AG10803 (cell line): Measurements from ENCODE around the gene UBTD1.
"Not testable (repeated sequence)": the region's sequence is repeated elsewhere in the genome, so short reads cannot be mapped to it uniquely, and the experiment has no call there.

Source experiments
- DNase-seq: peaks from one replicate; pipeline ENCODE4 v3.0.0; 2010; ENCODE audit warnings: low read depth
- H3K4me3 ChIP-seq: 2 replicates; pipeline ENCODE4 v1.5.1; 2011; ENCODE audit warnings: mild to moderate bottlenecking, low read length, control low read depth
- CTCF ChIP-seq: conservative IDR thresholded peaks from 2 replicates; pipeline ENCODE4 v1.5.1; 2011; ENCODE audit warnings: mild to moderate bottlenecking, low read length, control low read depth, inconsistent platforms

UBTD1 gene

GRCh38 chr10:97550336-97551149 lies 51.8 kb downstream of the UBTD1 start:
- no peak overlapping the region for H3K4me3 ChIP-seq
- no peak; the same call in 1 of the 2 replicates for TF ChIP-seq CTCF
- no peak for DNase-seq

GRCh38 chr10:97551271-97551670 lies 52.5 kb downstream of the UBTD1 start:
- no peak overlapping the region for H3K4me3 ChIP-seq
- DNase-seq: no peak
- TF ChIP-seq CTCF: no peak

GRCh38 chr10:97553575-97554031 lies 54.9 kb downstream of the UBTD1 start:
- H3K4me3 ChIP-seq: no peak overlapping the region
- TF ChIP-seq CTCF: peak; percentile 92
- peak; percentile 69 for DNase-seq

- H3K4me3 ChIP-seq, DNase-seq: not testable (repeated sequence)
Measured at GRCh38 chr10:97554336-97554735, 55.6 kb downstream of the UBTD1 start.

GRCh38 chr10:97555541-97555940 lies 56.8 kb downstream of the UBTD1 start:
- H3K4me3 ChIP-seq, DNase-seq: not testable (repeated sequence)

- peak overlapping the region; percentile 32 for H3K4me3 ChIP-seq
- peak; percentile 38 for DNase-seq
Measured at GRCh38 chr10:97560731-97561381, 62.1 kb downstream of the UBTD1 start.

GRCh38 chr10:97561386-97562077 lies 62.8 kb downstream of the UBTD1 start:
- not testable (repeated sequence) for H3K4me3 ChIP-seq

GRCh38 chr10:97562329-97562728 lies 63.6 kb downstream of the UBTD1 start:
- not testable (repeated sequence) for H3K4me3 ChIP-seq, DNase-seq

More at GRCh38 chr10:97561386-97562077, 62.8 kb downstream of the UBTD1 start:
- not testable (repeated sequence) for DNase-seq

- no peak overlapping the region for H3K4me3 ChIP-seq
- no peak for TF ChIP-seq CTCF
- no peak for DNase-seq
Measured at GRCh38 chr10:97563337-97563736, 64.6 kb downstream of the UBTD1 start.
